ENCODE data around the gene UGT1A7. TPM values are rescaled to one million over a fixed set of nuclear protein-coding genes. Genes with fewer than 3 reads are reported as not detected.

UGT1A7 gene
- total RNA-seq, 1 experiment from 2014 or later, result 0.18 TPM

GRCh38 chr2:233656443-233656842 lies 25.3 kb upstream of the UGT1A7 start:
- intact Hi-C loops (cut with micrococcal nuclease; ENCODE audit: unreplicated experiment), result no loop called here

GRCh38 chr2:233658610-233659009 lies 23.1 kb upstream of the UGT1A7 start:
- ChIA-PET CTCF (no interaction called here), POLR2A (no interaction called here)
- Mint-ChIP-seq H3K4me3 (ENCODE audit: unreplicated experiment) (no peak overlapping the region), H3K9me3 (ENCODE audit: unreplicated experiment) (no peaks in the 10 kb centered on the region), H3K27ac (ENCODE audit: unreplicated experiment) (no peak overlapping the region), H3K36me3 (ENCODE audit: insufficient read depth, unreplicated experiment) (no peaks in the 10 kb centered on the region), H3K4me1 (ENCODE audit: low read depth, unreplicated experiment) (no peaks in the 10 kb centered on the region), H3K27me3 (ENCODE audit: insufficient read depth, unreplicated experiment) (no peaks in the 10 kb centered on the region)
- Histone ChIP-seq H3K36me3 (ENCODE audit: control insufficient read depth, insufficient read depth, low read length) (no peaks in the 10 kb centered on the region), H3K9me3 (no peaks in the 10 kb centered on the region), H3K4me3 (ENCODE audit: low read depth, low read length) (no peak overlapping the region), H3K4me1 (no peaks in the 10 kb centered on the region), H3K27me3 (replicated peaks; ENCODE audit: control insufficient read depth, insufficient read depth, low read length) (no peaks in the 10 kb centered on the region)
- no peak for DNase-seq
- BruUV-seq (replicated peaks), result no TSS peak
- intact Hi-C loops (cut with micrococcal nuclease; ENCODE audit: unreplicated experiment), result no loop called here
- TF ChIP-seq CTCF (IDR thresholded peaks at IDR 0.05; ENCODE audit: insufficient read depth in 1 of 2, low read depth in 1 of 2, low read length in 1 of 2, severe bottlenecking in 1 of 2, unreplicated experiment in 1 of 2), result no peak

More at GRCh38 chr2:233656443-233656842, 25.3 kb upstream of the UGT1A7 start:
- Mint-ChIP-seq H3K4me1 (ENCODE audit: low read depth, unreplicated experiment) (no peaks in the 10 kb centered on the region), H3K27ac (ENCODE audit: unreplicated experiment) (no peak overlapping the region), H3K9me3 (ENCODE audit: unreplicated experiment) (no peaks in the 10 kb centered on the region), H3K27me3 (ENCODE audit: insufficient read depth, unreplicated experiment) (no peaks in the 10 kb centered on the region), H3K4me3 (ENCODE audit: unreplicated experiment) (no peak overlapping the region), H3K36me3 (ENCODE audit: insufficient read depth, unreplicated experiment) (no peaks in the 10 kb centered on the region)
- POLR2A ChIA-PET, result no interaction called here
- Histone ChIP-seq H3K9me3 (no peaks in the 10 kb centered on the region), H3K4me1 (no peaks in the 10 kb centered on the region), H3K36me3 (ENCODE audit: control insufficient read depth, insufficient read depth, low read length) (no peaks in the 10 kb centered on the region), H3K4me3 (ENCODE audit: low read depth, low read length) (no peak overlapping the region), H3K27me3 (replicated peaks; ENCODE audit: control insufficient read depth, insufficient read depth, low read length) (no peaks in the 10 kb centered on the region)
- no peak for DNase-seq
- CTCF ChIA-PET, result no interaction called here
- no peak for TF ChIP-seq CTCF (IDR thresholded peaks at IDR 0.05; ENCODE audit: insufficient read depth in 1 of 2, low read depth in 1 of 2, low read length in 1 of 2, severe bottlenecking in 1 of 2, unreplicated experiment in 1 of 2)
- no TSS peak for BruUV-seq (replicated peaks)

- H3K9me3 Mint-ChIP-seq (ENCODE audit: unreplicated experiment), result peaks cover 10% of the 10 kb centered on the region
- DNase-seq, result no peak
- no peaks in the 10 kb centered on the region for H3K27me3 Mint-ChIP-seq (ENCODE audit: insufficient read depth, unreplicated experiment)
- Histone ChIP-seq H3K36me3 (ENCODE audit: control insufficient read depth, insufficient read depth, low read length) (no peaks in the 10 kb centered on the region), H3K4me3 (ENCODE audit: low read depth, low read length) (no peak overlapping the region), H3K4me1 (0 out of 2 replicates have a peak, but pooled peaks cover 4% of the 10 kb centered on the region), H3K27me3 (replicated peaks; ENCODE audit: control insufficient read depth, insufficient read depth, low read length) (no peaks in the 10 kb centered on the region), H3K9me3 (no peaks in the 10 kb centered on the region)
- ChIA-PET CTCF (no interaction called here), POLR2A (no interaction called here)
- H3K4me3 Mint-ChIP-seq (ENCODE audit: unreplicated experiment), result no peak overlapping the region
- no peak overlapping the region for H3K27ac Mint-ChIP-seq (ENCODE audit: unreplicated experiment)
- TF ChIP-seq CTCF (IDR thresholded peaks at IDR 0.05; ENCODE audit: insufficient read depth in 1 of 2, low read depth in 1 of 2, low read length in 1 of 2, severe bottlenecking in 1 of 2, unreplicated experiment in 1 of 2), result no peak
- no peaks in the 10 kb centered on the region for H3K36me3 Mint-ChIP-seq (ENCODE audit: insufficient read depth, unreplicated experiment)
- no TSS peak for BruUV-seq (replicated peaks)
- no peaks in the 10 kb centered on the region for H3K4me1 Mint-ChIP-seq (ENCODE audit: low read depth, unreplicated experiment)
- intact Hi-C loops (cut with micrococcal nuclease; ENCODE audit: unreplicated experiment), result no loop called here
These were observed 17.8 kb upstream of the UGT1A7 start for GRCh38 chr2:233663911-233664310.
